Measurements from ENCODE around the gene AURKA.

DNA sequence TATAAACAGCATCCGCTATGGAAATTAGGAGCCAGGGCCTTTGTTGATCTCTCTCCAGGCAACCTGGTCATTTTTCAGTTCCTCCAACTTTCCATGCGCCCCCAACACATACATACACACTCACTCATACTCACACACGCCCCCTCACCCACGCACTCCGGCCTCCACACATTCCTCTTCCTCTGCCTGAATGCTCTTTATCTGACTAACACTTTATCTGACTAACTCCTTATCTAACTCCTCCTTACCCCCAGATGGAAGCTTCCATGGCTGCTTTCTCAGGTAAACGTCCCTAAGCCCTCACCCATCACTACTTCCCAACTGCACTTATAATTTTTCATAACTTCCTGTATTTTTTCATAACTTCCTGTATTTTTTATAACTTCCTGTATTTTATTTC, 37.5 kb upstream of the AURKA start:
- no peak for TF ChIP-seq POLR2A (IDR thresholded peaks at IDR 0.05)
- TF ChIP-seq, protein P1, sequence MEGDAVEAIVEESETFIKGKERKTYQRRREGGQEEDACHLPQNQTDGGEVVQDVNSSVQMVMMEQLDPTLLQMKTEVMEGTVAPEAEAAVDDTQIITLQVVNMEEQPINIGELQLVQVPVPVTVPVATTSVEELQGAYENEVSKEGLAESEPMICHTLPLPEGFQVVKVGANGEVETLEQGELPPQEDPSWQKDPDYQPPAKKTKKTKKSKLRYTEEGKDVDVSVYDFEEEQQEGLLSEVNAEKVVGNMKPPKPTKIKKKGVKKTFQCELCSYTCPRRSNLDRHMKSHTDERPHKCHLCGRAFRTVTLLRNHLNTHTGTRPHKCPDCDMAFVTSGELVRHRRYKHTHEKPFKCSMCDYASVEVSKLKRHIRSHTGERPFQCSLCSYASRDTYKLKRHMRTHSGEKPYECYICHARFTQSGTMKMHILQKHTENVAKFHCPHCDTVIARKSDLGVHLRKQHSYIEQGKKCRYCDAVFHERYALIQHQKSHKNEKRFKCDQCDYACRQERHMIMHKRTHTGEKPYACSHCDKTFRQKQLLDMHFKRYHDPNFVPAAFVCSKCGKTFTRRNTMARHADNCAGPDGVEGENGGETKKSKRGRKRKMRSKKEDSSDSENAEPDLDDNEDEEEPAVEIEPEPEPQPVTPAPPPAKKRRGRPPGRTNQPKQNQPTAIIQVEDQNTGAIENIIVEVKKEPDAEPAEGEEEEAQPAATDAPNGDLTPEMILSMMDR (IDR thresholded peaks at IDR 0.05), result no peak
